NCI-H510A (cell line): Measurements from ENCODE around the gene PLXND1.

ENCODE experiments used
- DNase-seq: peaks from one replicate; lab custom pipeline; 2025; lab: John Stamatoyannopoulos, UW

Gene PLXND1

DNA sequence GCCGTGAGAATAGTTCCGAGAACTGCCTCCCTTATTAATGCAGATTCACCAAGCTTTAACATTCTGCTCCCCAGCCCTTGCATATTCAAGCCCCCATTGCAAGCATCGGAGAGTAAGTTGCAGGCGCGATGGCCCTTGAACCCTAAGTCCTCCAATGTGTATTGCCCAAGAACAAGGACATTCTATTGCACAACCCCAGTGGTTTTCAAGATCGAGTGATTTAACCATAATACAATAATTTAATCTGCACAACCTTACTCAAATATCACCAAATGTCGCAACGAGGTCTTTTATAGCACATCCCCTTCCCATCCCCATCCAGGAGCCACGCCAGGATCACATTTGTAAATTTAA lies 21.7 kb upstream of the PLXND1 start:
- no peak for DNase-seq

DNA sequence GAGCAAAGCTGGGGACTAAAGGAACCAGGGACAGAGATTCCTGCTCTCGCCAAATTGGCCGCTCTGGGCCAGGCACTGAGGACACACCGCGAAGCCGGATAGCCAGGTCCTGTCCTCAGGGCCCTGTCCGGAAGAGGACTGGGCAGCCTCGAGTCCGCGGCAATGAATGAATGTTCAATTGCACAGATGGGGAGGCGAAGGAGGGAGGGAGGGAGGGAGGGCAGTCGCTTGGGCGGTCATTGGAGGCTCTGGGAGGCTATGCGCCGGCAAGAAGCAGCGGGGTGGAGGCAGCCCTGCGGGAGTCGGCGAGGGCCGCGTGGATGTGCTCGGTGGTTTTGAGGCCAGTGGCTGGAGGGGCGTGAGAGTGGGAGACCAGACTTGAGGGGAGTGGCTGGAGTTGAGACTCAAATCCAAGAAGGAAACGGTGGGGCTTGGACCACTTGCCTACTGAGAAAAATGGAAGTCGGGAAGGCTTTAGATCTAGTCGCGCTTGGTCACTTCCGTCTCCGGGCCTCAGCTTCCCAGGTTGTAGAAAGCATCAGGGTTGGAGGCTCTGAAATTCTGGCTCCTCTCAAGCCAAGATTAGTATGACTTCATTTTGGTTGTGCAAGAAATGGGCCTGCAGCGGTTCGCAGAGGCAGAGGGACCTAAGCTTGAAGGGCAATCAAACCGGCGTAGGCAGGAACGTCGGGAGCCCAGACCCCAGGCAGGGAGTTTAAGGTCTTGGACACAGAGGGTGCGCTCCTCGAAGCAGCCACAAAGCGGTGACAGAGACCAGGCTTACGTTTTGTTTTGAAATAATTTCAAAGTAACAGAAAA lies 21.1 kb upstream of the PLXND1 start:
- DNase-seq: peak; percentile 74

DNA sequence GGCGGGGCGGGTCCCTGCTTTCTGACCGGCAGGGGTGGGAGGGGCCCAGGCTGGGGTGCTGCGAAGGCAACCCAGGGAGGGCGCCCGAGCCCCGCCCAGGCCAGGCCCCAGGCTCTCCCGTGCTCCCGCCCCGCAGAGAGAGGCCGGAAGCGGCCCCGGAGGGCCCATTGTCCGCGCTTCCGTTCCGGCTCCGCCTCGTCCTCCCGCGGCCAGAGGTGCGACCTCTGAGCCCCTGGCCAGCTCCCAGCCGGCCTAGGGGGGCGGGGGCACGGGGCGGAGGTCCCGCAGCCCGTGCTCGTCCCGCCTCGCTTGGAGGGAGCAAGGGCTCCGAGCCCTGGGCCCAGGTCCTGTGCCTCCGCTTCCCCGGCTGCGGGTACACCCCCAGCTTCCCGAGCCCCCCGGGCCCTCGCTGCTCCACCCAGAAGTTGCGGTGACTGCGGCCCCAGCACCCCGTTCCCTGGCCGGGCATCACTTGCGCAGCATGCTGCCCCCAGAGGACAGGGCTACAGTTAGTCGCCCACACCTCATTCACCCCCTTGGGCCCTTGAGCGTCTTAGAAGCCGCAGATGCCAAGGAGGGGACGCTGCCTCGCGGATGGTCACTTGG lies 20.4 kb upstream of the PLXND1 start:
- peak; percentile 87 for DNase-seq

DNA sequence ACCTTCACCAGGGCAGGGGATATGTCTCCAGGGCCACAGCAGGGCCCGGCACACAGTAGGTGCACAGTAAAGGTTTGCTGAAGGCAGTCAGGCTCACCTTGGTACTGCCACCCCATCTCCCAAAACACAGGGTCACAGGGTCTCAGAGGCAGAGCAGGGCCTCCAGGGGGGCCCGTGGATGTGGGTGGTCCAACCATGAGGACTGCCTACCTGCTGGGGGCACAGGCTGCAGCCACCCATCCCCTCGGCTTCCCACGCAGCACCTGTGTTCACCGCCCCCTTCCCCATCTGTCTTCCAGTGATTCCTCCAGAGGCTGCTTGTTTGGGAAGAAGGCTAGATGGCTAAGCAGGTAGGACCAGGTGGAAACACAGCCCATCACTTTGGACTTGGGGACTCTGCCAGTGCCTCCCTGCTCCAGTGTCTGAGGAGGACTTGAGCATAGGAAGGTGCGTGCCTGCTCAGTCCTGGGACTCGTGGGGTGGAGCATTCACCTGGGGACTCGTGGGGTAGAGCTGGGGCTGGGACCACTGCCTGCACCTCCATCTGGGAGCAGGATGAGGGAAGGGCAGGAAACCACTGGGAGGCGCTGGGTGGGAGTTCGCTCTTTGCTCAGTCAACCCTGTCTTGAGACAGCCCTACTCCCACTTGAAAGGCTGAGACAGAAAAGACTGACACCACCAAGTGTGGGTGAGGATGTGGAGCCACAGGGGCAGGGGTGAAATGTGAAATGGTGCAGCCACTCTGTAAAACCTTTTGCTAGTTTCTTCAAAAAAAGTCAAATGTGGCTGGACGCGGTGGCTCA lies 18.8 kb upstream of the PLXND1 start:
- DNase-seq: no peak

DNA sequence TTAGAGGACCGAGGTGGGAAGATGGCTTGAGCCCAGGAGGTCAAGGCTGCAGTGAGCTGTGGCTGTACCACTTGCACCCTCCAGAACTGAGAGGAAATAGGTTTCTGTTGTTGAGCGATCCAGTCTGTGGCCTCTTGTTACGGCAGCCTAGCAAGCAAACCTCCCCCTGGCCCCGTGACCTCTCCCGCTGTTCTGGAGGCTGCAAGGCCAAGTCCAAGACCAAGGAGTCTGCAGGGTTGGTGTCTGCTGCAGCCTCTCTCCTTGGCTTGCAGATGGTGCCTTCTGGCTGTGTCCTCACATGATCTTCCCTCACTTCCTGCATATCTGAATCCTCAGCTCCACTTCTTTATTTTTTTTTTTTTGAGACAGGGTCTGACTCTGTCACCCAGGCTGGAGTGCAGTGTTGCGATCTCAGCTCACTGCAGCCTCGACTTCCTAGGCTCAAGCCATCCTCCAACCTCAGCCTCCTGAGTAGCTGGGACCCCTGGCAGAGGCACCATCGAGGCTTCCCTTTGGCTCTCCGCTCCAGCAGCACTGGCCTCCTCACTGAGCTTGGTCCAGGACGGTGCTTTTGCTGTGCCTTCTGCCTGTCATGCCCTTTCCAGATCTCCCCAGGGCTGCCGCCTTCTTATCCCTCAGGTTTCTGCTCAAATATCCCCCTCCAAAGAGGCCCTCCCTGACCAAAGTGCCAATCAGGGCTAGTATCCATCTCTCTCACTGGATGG lies 18.0 kb upstream of the PLXND1 start:
- no peak for DNase-seq

DNA sequence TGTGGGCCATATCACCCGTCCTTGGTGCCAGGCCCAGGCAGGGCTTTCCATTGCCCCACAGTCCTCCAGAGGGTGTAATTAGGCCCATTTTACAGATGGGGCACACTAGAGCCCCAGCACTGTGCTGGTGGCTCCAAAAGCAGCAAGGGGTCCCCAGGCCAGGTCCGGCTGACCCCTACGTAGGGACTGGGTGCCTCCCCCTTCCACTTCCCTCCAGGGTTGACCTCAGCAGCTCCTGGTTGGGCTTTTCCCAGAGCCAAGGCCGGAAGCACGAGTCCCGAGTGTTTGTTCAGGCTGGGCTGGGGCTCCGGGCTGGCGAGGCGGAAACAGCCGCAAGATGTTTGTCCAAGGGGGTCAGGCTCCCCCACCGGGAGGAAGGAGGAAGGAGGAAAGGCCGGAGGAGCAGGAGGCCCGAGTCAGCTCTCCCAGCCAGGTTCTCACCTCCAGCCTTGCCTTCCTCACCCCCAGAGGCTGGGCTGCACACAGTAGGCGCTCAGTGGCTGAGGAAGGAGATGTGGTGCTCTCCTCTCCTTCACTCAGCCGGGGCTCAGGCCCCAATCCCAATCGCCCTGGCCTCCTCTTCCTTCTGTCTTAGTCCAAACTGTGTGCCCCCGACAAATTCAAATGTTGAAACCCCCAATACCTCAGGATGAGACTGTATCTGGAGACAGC lies 17.1 kb upstream of the PLXND1 start:
- no peak for DNase-seq

DNA sequence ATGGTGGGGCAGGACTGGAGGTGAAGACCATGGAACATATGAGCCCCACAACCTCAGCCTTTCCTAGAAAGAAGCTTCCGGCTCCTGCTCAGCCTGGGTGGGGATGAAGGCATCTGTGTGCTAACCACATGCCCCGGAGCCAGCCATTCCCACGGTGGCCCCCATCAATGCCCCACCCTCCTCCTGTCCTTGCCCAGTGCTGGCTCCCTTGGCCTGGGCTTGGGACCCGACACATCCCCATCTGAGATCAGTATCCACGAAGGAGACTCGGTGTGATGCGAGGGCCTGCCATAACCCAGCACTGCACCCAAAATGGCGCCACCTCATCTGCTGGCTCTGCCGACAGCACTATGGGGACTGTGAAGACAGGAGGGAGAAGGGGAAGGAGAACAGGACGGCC lies 16.5 kb upstream of the PLXND1 start:
- DNase-seq: no peak

DNA sequence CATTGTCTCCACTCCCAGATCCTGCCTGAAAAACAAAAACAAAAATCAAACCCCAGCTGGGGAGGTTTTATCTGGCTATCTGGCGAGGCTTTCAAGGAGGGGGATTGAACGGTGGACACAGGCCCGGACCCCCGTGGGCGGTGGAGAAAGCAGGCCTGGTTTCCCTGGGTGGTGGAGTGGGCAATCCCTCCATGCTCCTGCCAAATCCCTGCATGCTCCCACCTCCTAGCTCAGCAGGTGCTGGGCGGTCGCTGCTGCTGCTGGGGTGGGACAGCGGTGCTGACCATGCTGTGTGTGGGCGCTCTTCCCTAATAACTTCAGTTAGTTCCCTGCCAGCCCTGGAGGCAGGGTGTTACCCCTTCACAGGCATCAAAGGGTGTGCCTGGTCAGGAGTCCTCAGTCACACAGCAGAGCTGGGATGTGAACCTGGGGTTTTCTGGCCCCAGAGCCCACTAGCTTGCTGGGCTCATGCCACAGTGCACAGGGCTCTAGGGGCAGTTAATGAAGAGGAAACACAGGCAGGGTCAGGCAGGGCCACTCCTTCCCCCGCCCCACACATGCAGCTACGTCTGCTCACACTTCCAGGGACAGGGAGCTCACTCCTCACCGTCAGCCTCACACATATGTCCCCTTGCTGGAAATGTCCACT lies 15.9 kb upstream of the PLXND1 start:
- DNase-seq: no peak

DNA sequence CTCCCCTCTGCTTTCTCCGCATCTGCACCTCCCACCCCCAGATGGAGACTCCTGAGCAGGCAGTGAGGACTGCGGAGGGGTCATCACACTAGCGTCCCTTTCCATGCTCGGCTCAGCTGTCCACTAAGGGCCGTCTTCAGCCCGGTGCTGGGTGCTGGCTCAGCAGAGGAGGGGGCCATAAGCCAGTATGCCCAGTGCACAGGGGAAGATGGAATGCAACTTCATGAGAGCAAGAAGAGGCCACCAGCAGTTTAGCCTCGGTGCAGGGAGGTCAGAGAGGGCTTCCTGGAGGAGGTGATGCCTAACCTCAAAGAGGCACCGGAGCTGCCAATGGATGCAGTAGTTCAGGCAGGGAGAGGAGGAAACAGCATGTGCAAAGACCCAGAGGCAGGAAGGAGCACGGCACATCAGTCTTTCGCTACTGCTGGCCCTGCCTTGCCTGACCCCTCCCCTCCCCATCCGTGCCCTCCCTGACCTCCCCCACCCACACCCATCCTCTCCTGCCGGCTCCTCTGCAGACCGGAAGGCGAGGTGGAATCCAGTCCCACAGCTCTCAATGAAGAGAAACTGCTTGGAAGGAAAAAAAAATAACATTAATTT lies 15.2 kb upstream of the PLXND1 start:
- no peak for DNase-seq

DNA sequence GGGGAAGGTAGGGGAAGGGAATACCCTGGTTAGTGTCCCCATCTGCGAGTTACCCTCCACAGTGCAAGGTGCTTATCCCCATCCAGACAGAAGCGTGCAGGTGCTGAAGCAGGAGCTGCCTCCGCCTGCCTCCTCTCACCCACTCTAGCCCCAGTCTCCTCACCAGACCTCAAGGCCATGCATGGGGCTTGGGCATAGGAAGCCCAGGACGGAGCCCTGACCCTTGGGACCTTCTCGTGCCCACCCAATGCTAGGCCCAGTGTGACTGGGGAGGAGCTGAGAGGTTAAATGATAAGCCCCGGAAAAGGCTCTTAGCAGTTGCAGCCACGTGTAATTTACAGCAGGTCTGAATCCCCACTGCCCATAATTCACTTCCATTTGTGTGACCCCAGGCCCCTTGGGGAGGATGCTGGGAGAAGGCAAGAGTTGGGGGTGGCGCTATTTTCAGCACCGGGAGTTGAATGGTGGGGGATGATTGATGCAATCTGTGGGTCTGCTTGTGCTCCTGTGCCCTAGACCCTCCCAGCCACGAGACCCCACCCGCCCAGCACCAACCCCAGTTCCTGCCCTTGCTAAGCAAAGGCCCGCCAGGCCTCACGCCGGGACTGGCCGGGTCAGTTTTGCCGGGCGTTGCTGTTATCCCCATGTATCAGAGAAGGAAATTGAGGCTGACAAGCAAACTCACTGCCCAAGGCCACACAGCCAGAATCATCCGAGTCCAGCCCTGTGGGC lies 14.5 kb upstream of the PLXND1 start:
- no peak for DNase-seq

DNA sequence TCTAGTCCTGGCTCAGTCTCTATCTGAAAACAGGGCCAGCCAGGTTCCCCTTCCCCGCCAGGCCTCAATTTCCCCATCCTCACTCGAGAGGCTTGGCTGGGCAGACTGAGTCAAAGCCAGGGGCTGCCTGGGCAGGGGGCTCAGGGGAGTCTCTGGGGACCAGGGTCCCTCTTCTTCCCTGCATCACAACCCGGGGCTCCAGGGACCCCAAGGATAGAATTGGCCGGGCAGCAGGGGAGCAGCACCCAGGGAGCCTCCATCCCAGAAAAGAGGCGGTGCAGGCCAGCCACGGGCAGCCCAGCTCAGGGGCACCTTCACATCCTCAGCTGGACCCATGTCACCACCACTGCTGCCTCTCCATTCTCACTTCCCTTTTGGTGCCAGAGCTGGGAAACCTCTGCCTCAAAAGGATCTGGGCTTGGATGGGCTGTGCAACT lies 13.3 kb upstream of the PLXND1 start:
- DNase-seq: no peak

DNA sequence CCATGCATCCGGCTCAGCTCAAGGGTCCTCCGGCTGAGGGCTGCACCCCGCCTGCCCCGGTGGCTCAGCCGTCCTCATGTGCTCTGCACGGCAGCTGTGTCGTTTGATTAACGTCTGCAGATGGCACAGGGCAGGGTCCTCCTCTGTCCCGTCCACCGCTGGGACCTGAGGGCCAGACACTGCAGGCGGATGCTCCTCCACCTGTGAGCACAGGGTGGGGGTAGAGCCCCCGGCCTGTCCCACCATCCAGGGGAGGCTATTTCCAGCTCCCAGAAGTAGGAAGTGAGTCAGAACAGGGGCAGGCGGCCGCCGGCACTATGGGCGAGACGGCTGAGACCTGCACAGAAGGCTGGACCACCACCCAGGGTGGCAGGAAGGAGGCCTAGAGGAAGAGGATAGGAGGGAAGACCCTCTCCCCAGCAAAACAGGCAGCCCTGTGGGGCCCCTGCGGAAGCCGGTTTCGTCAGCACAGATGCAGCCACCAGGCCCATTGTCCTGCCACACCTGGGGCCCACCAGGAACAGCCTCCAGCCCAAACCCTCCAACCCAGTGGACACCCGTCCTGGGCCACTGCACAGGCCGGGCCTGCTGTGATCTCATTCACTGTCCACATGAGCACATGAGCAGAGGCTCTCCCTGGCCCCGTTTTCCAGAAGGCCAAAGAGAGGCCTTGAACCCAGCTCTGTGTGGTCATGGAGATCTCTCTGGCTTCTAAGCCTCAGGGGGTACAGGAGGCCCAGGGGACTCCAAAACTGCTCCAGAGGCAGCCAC lies 12.6 kb upstream of the PLXND1 start:
- DNase-seq: no peak

DNA sequence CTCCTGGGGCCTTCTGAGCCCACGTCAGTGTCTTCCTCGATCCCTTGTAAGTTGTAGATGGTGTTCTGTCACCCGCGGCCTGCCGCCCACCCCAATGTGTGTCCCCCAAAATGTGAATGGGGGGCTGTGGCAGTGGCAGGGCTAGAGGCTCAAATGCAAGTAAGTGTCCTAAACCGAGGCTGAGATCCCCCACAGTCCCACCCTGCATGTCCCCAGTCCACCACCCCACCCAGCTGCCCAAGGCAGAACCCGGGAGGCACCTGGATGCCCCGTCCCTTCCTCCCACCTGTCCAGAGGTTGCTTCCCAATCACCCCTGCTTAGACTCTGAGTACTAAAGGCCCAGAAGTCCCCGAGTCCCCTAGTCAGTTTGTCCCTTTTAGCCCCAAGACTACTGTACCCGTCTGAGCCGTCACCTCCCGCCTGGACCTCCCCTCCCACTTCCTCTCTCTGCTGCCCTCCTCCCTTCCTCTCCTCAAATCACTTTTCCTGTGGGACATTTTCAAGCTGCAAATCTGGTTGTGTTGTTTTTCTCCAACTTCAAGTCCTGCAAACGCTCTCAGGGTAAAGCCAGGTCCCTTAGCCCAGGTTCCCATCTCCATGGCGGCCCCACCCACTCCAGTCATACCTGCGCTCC lies 11.8 kb upstream of the PLXND1 start:
- no peak for DNase-seq

DNA sequence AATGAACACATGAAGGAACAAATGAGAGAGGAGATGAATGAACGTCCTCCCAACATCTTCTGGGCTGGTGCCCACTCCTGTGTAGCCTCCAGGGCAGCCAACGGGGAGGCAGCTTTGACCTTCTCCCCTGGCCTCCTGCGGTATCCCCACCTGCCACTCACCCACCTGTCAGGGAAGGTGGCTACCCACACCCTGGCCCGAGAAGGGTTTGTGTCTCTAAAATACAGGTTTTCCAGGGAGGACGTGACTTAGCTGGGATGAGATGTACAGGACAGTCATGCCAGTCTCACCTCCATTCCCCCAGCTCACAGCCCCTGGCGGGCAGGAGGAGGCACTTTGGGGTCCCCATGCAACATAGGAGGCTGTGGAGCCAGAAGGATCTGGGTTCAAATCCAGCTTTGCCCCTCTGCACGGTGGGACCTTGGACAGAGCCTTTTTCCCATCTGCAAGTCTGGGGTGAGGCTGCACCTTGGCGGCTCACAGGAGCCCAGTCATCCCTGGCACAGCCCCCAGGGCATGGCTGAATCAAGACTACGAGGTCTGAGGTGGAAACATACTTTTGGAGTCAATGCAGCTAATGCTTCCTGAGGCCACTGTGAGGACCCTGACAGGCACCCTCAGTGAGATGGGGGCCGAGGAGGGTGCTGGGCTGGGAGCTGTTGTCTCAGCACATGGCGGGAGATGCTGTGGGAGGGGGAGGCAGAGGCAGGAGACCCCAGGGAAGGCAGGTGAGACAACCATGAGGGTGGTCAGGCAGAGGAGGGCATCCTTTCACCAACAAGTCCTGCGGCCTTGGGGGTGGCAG lies 11.1 kb upstream of the PLXND1 start:
- no peak for DNase-seq

DNA sequence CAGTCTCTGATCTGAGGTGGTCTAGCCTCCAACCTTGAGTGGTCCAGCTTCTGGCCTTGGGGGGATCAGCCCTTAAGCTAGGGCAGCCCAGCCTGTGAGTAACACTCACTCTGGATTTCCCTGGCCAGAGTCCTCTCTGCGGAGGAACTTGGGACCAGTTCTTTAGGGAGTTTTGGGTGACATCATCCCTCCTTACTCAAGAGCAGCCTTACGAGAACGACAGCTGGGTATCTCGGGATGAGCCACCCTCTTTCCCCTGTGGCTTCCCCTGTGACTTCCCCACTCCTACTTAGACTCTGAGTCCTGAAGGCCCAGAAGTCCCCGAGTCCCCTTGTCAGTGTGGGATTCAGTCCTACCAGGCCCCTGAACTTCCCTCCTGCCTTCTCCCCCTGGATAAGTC lies 10.2 kb upstream of the PLXND1 start:
- no peak for DNase-seq

DNA sequence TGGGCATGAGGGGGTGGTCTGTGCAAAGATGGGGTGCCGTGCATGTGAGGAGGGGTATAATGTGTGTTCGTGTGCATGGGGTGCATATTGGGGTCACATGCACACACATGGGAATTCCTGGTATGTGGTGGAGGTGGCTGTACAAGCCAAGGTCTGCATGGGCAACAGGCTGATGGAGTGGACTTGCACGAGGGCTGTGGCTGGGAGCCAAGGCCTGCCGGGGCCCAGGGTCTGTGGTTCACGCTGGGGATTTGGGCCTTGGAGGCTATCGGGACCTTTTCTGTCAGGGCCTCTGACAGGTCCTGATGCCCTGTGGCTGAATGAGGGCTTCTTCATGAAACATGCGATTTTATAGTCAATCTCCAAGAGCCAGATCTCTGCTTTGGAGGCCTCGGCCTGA lies 9.8 kb upstream of the PLXND1 start:
- no peak for DNase-seq

DNA sequence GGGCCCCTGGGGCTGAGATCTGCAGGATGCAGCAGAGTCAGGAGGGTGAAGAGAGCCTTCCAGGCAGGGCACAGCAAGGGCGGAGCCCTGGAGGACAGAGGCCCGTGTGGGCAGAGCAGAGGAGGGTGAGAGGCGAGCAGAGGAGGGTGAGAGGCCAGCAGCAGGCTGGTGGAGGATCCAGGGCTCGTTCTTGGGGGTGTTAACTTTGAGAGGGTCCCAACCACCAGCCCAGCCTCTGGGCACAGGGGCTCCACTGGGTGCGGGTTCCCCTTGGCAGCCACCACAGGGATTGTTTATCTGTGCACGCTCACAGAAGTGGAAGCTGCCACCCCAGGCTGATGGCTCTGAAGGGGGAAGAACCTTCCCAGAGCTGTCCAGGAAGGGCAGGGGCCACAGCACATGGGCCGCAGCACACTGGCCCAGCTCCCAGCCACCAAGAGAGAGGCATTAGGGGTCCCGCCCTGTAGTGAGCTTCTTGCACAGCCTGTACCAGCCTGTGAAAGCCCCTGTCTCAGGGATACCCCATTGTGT lies 9.3 kb upstream of the PLXND1 start:
- no peak for DNase-seq

DNA sequence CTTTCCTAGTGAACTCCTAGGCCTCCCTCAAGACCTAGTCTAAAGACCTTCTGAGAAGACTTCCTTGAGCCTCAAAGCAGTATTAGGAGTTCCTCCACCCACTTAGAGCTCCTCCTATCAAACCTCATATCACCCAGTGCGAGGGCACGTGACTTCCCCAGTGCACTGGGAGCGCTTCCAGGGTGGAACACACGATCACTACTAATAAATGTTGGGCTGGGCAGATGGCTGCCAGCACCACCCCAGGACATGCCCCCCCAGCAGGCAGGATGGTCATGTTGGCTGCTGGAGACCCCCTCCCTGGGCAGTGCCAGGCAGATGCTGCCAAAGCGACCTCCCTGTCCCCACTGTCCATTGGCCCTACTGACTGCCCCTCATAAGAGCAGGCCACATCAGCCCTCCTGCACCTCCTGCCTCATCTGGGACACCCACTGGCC lies 8.5 kb upstream of the PLXND1 start:
- DNase-seq: no peak
